ENCODE results near the gene DRD2. TPM values are rescaled to one million over a fixed set of nuclear protein-coding genes. Genes with fewer than 3 reads are reported as not detected.

Gene DRD2
- total RNA-seq, 1 donor from 2014 or later, result 7.5 TPM

GRCh38 chr11:113384551-113384950, 90.6 kb downstream of the DRD2 start:
- H3K4me3 Mint-ChIP-seq, result no peak overlapping the region
- H3K9me3 Mint-ChIP-seq, result peaks cover 8% of the 10 kb centered on the region

DNA sequence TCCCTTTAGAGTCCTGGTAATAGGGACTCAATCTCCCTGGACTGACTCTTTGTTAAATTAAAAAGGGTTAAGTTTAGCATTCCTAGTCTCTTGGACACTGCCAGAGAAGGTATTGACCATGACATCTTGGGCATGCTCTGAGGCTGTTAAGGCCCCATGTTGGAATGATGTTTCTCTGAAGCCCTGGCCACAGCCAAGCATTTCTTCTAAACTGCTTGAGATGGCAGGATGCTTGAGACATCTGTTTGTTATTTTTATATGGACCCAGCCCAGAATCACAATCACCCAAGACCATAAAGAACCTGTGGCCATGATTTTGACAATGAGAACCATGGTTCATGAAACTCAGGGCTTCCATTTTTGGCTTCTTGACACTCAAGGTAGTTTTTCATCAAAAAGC, 93.1 kb downstream of the DRD2 start:
- no peaks in the 10 kb centered on the region for H3K27me3 Mint-ChIP-seq (ENCODE audit: low read depth)
- H3K4me1 Mint-ChIP-seq, result peaks cover 21% of the 10 kb centered on the region
- no peaks in the 10 kb centered on the region for H3K36me3 Mint-ChIP-seq
- no peak for TF ChIP-seq CTCF (IDR thresholded peaks at IDR 0.05; ENCODE audit: unreplicated experiment)
- peaks cover 8% of the 10 kb centered on the region for H3K9me3 Mint-ChIP-seq
- DNase-seq (ENCODE audit: low spot score in 2 of 2, unreplicated experiment in 2 of 2), result no peak
- no peak overlapping the region for H3K27ac Mint-ChIP-seq
- no peak overlapping the region for H3K4me3 Mint-ChIP-seq

More at GRCh38 chr11:113384551-113384950, 90.6 kb downstream of the DRD2 start:
- peaks cover 13% of the 10 kb centered on the region for H3K4me1 Mint-ChIP-seq
- DNase-seq (ENCODE audit: low spot score in 2 of 2, unreplicated experiment in 2 of 2), result no peak
- no peaks in the 10 kb centered on the region for H3K36me3 Mint-ChIP-seq
- TF ChIP-seq CTCF (IDR thresholded peaks at IDR 0.05; ENCODE audit: unreplicated experiment), result no peak
- H3K27me3 Mint-ChIP-seq (ENCODE audit: low read depth), result no peaks in the 10 kb centered on the region
- peak overlapping the region; percentile 87 for H3K27ac Mint-ChIP-seq

DNA sequence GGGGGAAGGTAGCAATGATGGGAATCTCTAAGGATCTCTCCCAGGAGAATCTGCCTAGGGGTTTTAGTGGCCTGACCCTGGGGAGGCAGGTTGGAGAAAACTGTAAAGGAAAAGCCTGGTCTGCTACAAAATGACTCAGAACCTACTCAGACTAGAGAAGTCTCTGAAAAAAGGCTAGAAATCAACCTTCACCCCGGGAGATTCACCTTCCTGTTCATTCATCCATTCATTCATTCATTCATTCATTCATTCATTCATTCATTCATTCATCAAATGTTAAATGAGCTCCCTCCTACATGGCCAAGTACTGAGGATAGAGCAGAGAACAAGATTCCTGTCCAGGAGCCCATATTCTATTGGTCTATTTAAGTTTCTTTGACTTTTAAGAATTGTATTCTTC, 96.5 kb downstream of the DRD2 start:
- Mint-ChIP-seq H3K36me3 (no peaks in the 10 kb centered on the region), H3K27ac (no peak overlapping the region), H3K4me1 (peaks cover 26% of the 10 kb centered on the region), H3K9me3 (peaks cover 8% of the 10 kb centered on the region), H3K27me3 (ENCODE audit: low read depth) (no peaks in the 10 kb centered on the region), H3K4me3 (no peak overlapping the region)
- no peak for DNase-seq (ENCODE audit: low spot score in 2 of 2, unreplicated experiment in 2 of 2)
- no peak for TF ChIP-seq CTCF (IDR thresholded peaks at IDR 0.05; ENCODE audit: unreplicated experiment)

GRCh38 chr11:113377681-113378412, 97.4 kb downstream of the DRD2 start:
- H3K27ac Mint-ChIP-seq, result peak overlapping the region; percentile 47
- no peaks in the 10 kb centered on the region for H3K27me3 Mint-ChIP-seq (ENCODE audit: low read depth)
- TF ChIP-seq CTCF (IDR thresholded peaks at IDR 0.05; ENCODE audit: unreplicated experiment), result no peak
- H3K9me3 Mint-ChIP-seq, result peaks cover 8% of the 10 kb centered on the region
- H3K4me1 Mint-ChIP-seq, result peaks cover 28% of the 10 kb centered on the region
- no peaks in the 10 kb centered on the region for H3K36me3 Mint-ChIP-seq
- no peak overlapping the region for H3K4me3 Mint-ChIP-seq
- no peak for DNase-seq (ENCODE audit: low spot score in 2 of 2, unreplicated experiment in 2 of 2)

GRCh38 chr11:113376156-113376555, 99.0 kb downstream of the DRD2 start:
- H3K4me1 Mint-ChIP-seq, result peaks cover 30% of the 10 kb centered on the region
- no peaks in the 10 kb centered on the region for H3K27me3 Mint-ChIP-seq (ENCODE audit: low read depth)
- H3K9me3 Mint-ChIP-seq, result peaks cover 8% of the 10 kb centered on the region
- DNase-seq (ENCODE audit: low spot score in 2 of 2, unreplicated experiment in 2 of 2), result no peak
- TF ChIP-seq CTCF (IDR thresholded peaks at IDR 0.05; ENCODE audit: unreplicated experiment), result no peak
- H3K27ac Mint-ChIP-seq, result peak overlapping the region; percentile 17
- H3K36me3 Mint-ChIP-seq, result no peaks in the 10 kb centered on the region
- no peak overlapping the region for H3K4me3 Mint-ChIP-seq
